ENCODE results near the gene BANP.
A peak's percentile ranks its signal among the peaks of the same experiment; 100 is the strongest.
"Not testable (repeated sequence)": the region's sequence is repeated elsewhere in the genome, so short reads cannot be mapped to it uniquely, and the experiment has no call there.

BANP gene

DNA sequence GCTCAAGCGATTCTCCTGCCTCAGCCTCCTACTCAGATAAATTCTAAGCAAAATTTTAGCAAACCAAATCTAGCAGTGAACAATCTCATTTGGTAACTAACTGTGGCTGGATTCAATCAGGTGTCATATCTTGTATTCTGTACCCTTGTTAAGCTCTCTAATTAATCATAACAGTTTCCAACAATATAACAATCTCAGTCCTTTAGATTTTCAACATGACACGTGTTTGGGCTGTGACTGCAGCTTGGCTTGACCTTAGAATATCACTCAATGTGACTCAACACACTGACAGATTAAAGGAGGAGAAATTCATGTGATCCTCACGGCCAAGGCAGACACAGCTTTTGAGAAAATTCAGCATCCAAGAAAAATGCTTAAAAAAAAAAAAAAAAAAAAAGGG, 133.6 kb downstream of the BANP start:
- TF ChIP-seq, protein P1, sequence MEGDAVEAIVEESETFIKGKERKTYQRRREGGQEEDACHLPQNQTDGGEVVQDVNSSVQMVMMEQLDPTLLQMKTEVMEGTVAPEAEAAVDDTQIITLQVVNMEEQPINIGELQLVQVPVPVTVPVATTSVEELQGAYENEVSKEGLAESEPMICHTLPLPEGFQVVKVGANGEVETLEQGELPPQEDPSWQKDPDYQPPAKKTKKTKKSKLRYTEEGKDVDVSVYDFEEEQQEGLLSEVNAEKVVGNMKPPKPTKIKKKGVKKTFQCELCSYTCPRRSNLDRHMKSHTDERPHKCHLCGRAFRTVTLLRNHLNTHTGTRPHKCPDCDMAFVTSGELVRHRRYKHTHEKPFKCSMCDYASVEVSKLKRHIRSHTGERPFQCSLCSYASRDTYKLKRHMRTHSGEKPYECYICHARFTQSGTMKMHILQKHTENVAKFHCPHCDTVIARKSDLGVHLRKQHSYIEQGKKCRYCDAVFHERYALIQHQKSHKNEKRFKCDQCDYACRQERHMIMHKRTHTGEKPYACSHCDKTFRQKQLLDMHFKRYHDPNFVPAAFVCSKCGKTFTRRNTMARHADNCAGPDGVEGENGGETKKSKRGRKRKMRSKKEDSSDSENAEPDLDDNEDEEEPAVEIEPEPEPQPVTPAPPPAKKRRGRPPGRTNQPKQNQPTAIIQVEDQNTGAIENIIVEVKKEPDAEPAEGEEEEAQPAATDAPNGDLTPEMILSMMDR (conservative IDR thresholded peaks at IDR 0.05; ENCODE audit: low read length): no peak
- peak; percentile 74 for DNase-seq (ENCODE audit: low read depth)
- no peak overlapping the region for H3K4me3 ChIP-seq (ENCODE audit: low read length)

- DNase-seq (ENCODE audit: low read depth): no peak
- H3K4me3 ChIP-seq (ENCODE audit: low read length): no peak overlapping the region
- TF ChIP-seq, protein P1 (conservative IDR thresholded peaks at IDR 0.05; ENCODE audit: low read length): no peak
These were observed 135.6 kb downstream of the BANP start for GRCh38 chr16:88086571-88087516.

DNA sequence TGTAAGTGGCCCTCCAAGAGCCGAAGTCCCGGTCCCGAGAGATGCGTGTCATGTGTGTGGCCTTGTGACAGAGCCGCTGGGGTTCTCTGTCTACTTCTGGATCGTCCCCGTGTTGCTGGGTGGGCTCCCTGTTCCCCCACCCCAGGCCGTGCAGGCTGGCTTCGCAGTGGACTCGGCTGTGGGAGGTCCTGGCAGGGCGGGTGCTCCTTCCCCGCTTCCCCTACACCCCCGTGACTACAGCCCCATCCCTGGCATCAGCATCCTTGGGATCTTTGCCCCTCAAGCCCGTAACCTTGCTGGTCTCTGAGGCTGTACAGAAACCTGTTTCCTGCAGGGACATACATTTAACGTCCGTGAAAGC, 136.3 kb downstream of the BANP start:
- TF ChIP-seq, protein P1 (conservative IDR thresholded peaks at IDR 0.05; ENCODE audit: low read length): no peak
- DNase-seq (ENCODE audit: low read depth): no peak
- no peak overlapping the region for H3K4me3 ChIP-seq (ENCODE audit: low read length)

DNA sequence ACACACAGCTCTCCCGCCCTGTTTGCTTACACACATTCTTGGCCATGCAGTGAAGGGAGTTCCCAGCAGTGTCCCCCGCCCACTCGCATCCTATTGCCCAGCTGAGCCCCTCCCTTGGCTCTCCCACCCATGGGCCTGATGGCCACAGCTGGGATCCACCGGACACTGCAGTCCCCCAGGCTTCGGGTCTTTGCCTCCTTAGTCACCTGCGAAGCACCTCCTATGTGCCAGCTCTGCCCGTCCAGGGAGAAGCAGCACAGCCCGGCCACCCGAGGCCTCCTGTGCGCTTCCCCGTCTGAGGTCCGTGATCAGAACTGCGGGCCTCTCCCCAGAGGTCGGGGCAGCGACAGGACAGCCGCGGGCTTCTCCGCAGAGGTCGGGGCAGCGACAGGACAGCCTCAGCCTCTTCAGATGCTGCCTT, 136.9 kb downstream of the BANP start:
- peak; percentile 18 for DNase-seq (ENCODE audit: low read depth)
- TF ChIP-seq, protein P1 (conservative IDR thresholded peaks at IDR 0.05; ENCODE audit: low read length): no peak
- H3K4me3 ChIP-seq (ENCODE audit: low read length): no peak overlapping the region

- not testable (repeated sequence) for H3K4me3 ChIP-seq (ENCODE audit: low read length)
These were observed 137.4 kb downstream of the BANP start for GRCh38 chr16:88088611-88089010.

GRCh38 chr16:88089071-88089470, 137.8 kb downstream of the BANP start:
- DNase-seq (ENCODE audit: low read depth); H3K4me3 ChIP-seq (ENCODE audit: low read length): not testable (repeated sequence)

More at GRCh38 chr16:88088611-88089010, 137.4 kb downstream of the BANP start:
- DNase-seq (ENCODE audit: low read depth): not testable (repeated sequence)

GRCh38 chr16:88089632-88090376, 138.6 kb downstream of the BANP start:
- peak; percentile 67 for DNase-seq (ENCODE audit: low read depth)

GRCh38 chr16:88090377-88091175, 139.3 kb downstream of the BANP start:
- DNase-seq (ENCODE audit: low read depth); H3K4me3 ChIP-seq (ENCODE audit: low read length): not testable (repeated sequence)

More at GRCh38 chr16:88089632-88090376, 138.6 kb downstream of the BANP start:
- not testable (repeated sequence) for H3K4me3 ChIP-seq (ENCODE audit: low read length)

DNA sequence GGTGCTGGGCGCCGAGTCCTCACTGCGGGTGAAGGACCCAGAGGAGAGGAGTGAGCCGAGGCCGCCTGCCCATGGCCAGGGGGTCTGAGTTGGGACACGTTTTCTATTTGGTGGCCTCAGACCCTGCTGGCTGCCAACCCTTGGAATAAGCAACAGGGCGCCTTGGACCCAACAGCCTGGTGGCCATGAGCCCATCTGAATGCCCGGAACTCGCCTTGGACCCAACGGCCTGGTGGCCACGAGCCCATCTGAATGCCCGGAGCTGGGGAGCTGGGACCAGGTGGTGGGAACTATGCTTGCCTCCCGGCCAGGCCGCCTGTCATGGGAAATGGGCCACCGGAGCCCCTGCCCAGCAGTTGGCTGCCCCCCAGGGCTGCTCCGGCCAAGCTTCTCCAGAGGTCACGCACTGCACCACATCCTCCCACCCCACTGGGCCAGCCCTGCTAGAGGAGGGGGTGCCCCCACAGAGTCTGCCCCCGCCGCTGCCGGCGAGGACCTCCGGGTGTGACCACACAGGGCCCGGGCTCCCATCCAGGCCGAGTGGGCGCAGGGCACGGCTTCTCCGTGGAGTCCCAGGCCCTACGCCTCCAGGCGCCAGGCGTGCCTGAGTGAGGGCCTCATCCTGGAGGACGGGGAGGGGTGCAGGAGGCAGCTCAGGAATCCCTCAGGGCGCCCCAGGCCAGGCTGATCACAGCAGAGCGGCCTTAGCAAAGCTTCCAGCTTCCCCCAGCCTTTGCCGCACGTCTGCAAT, 140.2 kb downstream of the BANP start:
- not testable (repeated sequence) for H3K4me3 ChIP-seq (ENCODE audit: low read length)
- peak; percentile 22 for DNase-seq (ENCODE audit: low read depth)

- not testable (repeated sequence) for DNase-seq (ENCODE audit: low read depth); H3K4me3 ChIP-seq (ENCODE audit: low read length)
These were observed 140.7 kb downstream of the BANP start for GRCh38 chr16:88091972-88092302.

- DNase-seq (ENCODE audit: low read depth); H3K4me3 ChIP-seq (ENCODE audit: low read length): not testable (repeated sequence)
These were observed 141.7 kb downstream of the BANP start for GRCh38 chr16:88092791-88093555.

GRCh38 chr16:88093556-88094252, 142.5 kb downstream of the BANP start:
- DNase-seq (ENCODE audit: low read depth); H3K4me3 ChIP-seq (ENCODE audit: low read length): not testable (repeated sequence)
